ENCODE measurements around the gene EIF5A2. TPM values are rescaled to one million over a fixed set of nuclear protein-coding genes. Genes with fewer than 3 reads are reported as not detected.

Gene EIF5A2
- total and polyA plus RNA-seq, 10 of the 15 experiments (the other 5 are each of a cell fraction or from before 2014, with no cell fraction given): 0.76 to 3.0 (median 2.2) TPM

GRCh38 chr3:170914212-170914611 lies 5.8 kb upstream of the EIF5A2 start:
- CTCF ChIA-PET: interaction anchor here (1.3 kb wide), 1 partner anchor 66 kb away, joined by 3 read pairs; no protein-coding TSS in a partner anchor
- no peaks in the 10 kb centered on the region for H3K36me3 ChIP-seq (ENCODE audit: control insufficient read depth in 2 of 2, insufficient read depth in 2 of 2, low read length in 1 of 2)
- no peaks in the 10 kb centered on the region for H3K79me2 ChIP-seq (ENCODE audit: control insufficient read depth, insufficient read depth, low read length)
- no peak overlapping the region for H3K9ac ChIP-seq (ENCODE audit: control insufficient read depth, insufficient read depth, low read length)
- ATAC-seq (no peak), FAIRE-seq (no peak), DNase-seq (ENCODE audit: low read depth, low spot score) (no peak)
- H3K9me3 ChIP-seq (replicated peaks; ENCODE audit: control insufficient read depth, insufficient read depth, low read length): peaks cover 2% of the 10 kb centered on the region; the same call in 2 of the 3 replicates
- POLR2A ChIA-PET: no interaction called here
- no TSS peak for BruUV-seq (replicated peaks)
- 53% methylated on average over 5 of the region's 5 CpGs for WGBS (ENCODE audit: insufficient coverage, insufficient replicate concordance, low lambda C conversion rate, missing lambda C conversion rate)
- intact Hi-C loops (cut with micrococcal nuclease; ENCODE audit: unreplicated experiment) (no loop called here), in situ Hi-C loops (cut with MboI) (no loop called here)
- H3K4me1 ChIP-seq (ENCODE audit: control insufficient read depth, insufficient read depth, low read length): no peaks in the 10 kb centered on the region
- H3K4me3 ChIP-seq: no peak overlapping the region
- no peaks in the 10 kb centered on the region for H3K27me3 ChIP-seq (replicated peaks in 1 of 2; ENCODE audit: control insufficient read depth in 2 of 2, insufficient read depth in 2 of 2, low read length in 1 of 2)
- no peak overlapping the region for H2AFZ ChIP-seq (ENCODE audit: control insufficient read depth, low read depth, low read length)
- H4K20me1 ChIP-seq (ENCODE audit: control insufficient read depth, insufficient read depth): no peaks in the 10 kb centered on the region
- H3K27ac ChIP-seq (ENCODE audit: control insufficient read depth, insufficient read depth): no peak overlapping the region
- SMC1A ChIA-PET (ENCODE audit: uncharacterized antibody, unreplicated experiment): no interaction called here
- RAD21 ChIA-PET (ENCODE audit: unreplicated experiment): no interaction called here
- H3K4me2 ChIP-seq (ENCODE audit: control insufficient read depth, insufficient read depth): no peak overlapping the region
- TF ChIP-seq CEBPB (IDR thresholded peaks at IDR 0.05; ENCODE audit: borderline replicate concordance in 1 of 2, low read depth in 2 of 2, low read length in 2 of 2) (no peak), BMI1 (IDR thresholded peaks at IDR 0.05; ENCODE audit: borderline replicate concordance) (no peak), POU2F2 (IDR thresholded peaks at IDR 0.05; ENCODE audit: borderline replicate concordance, low read depth, low read length) (no peak), MTA3 (IDR thresholded peaks at IDR 0.05; ENCODE audit: borderline replicate concordance, low read length) (no peak), NKRF (conservative IDR thresholded peaks at IDR 0.05) (no peak), ZNF687 (IDR thresholded peaks at IDR 0.05) (no peak), ZBTB4 (CRISPR knock-in tag; IDR thresholded peaks at IDR 0.05) (no peak), CHD1 (IDR thresholded peaks at IDR 0.05; ENCODE audit: low read depth, low read length) (no peak), RAD21 (IDR thresholded peaks at IDR 0.05; ENCODE audit: insufficient read depth, low read depth, low read length) (no peak), JUND (IDR thresholded peaks at IDR 0.05; ENCODE audit: low read depth, low read length) (no peak), STAT1 (conservative IDR thresholded peaks at IDR 0.05) (no peak), NFXL1 (IDR thresholded peaks at IDR 0.05; ENCODE audit: borderline replicate concordance) (no peak), ZZZ3 (IDR thresholded peaks at IDR 0.05; ENCODE audit: control insufficient read depth, insufficient read length, low read depth) (no peak), USF2 (IDR thresholded peaks at IDR 0.05; ENCODE audit: borderline replicate concordance, low read depth, low read length) (no peak)
